ENCODE measurements around the gene CCDC13.

Gene CCDC13

GRCh38 chr3:42749753-42750231, 23.3 kb downstream of the CCDC13 start:
- in situ Hi-C loops (cut with HindIII; ENCODE audit: low sequenced_read_pairs): no loop called here
- TF ChIP-seq CTCF (IDR thresholded peaks at IDR 0.05; ENCODE audit: low read depth, low read length): peak; percentile 52
- H3K4me3 ChIP-seq (ENCODE audit: low read depth, low read length): no peak overlapping the region
- DNase-seq (ENCODE audit: low read depth, low spot score): no peak

- in situ Hi-C loops (cut with HindIII; ENCODE audit: low sequenced_read_pairs): no loop called here
- no peak overlapping the region for H3K4me3 ChIP-seq (ENCODE audit: low read depth, low read length)
- no peak for TF ChIP-seq CTCF (IDR thresholded peaks at IDR 0.05; ENCODE audit: low read depth, low read length)
- DNase-seq (ENCODE audit: low read depth, low spot score): no peak
Measured at GRCh38 chr3:42749025-42749752, 23.9 kb downstream of the CCDC13 start.

- in situ Hi-C loops (cut with HindIII; ENCODE audit: low sequenced_read_pairs): no loop called here
- no peak overlapping the region for H3K4me3 ChIP-seq (ENCODE audit: low read depth, low read length)
- DNase-seq (ENCODE audit: low read depth, low spot score): no peak
- TF ChIP-seq CTCF (IDR thresholded peaks at IDR 0.05; ENCODE audit: low read depth, low read length): no peak
Measured at GRCh38 chr3:42747581-42747980, 25.5 kb downstream of the CCDC13 start.

GRCh38 chr3:42746455-42747450, 26.3 kb downstream of the CCDC13 start:
- in situ Hi-C loops (cut with HindIII; ENCODE audit: low sequenced_read_pairs): no loop called here

GRCh38 chr3:42745776-42746454, 27.1 kb downstream of the CCDC13 start:
- no peak overlapping the region for H3K4me3 ChIP-seq (ENCODE audit: low read depth, low read length)
- no peak for TF ChIP-seq CTCF (IDR thresholded peaks at IDR 0.05; ENCODE audit: low read depth, low read length)
- in situ Hi-C loops (cut with HindIII; ENCODE audit: low sequenced_read_pairs): no loop called here
- DNase-seq (ENCODE audit: low read depth, low spot score): no peak

More at GRCh38 chr3:42746455-42747450, 26.3 kb downstream of the CCDC13 start:
- no peak for TF ChIP-seq CTCF (IDR thresholded peaks at IDR 0.05; ENCODE audit: low read depth, low read length)
- peak; percentile 26 for DNase-seq (ENCODE audit: low read depth, low spot score)
- no peak overlapping the region for H3K4me3 ChIP-seq (ENCODE audit: low read depth, low read length)

DNA sequence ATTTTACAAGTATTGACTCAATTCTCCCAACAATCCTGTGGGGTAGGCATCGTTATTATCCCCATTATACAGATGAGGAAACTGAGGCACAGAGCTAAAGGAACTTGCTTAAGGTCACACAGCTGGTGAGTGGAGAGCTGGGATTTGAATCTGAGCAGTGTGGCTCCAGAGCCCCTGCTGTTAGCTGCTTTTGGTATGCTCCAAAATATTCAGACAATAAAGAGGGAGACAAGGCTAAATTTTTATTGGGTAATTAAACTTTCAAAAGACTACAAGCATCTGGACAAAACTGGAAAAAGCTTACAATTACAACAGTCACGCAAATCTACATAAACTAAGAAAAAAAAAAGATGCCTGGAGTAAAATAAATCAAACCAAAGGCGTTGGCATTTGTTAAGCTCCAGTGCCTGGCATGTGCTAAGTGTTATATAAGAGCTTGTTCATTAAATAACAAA, 27.7 kb downstream of the CCDC13 start:
- in situ Hi-C loops (cut with HindIII; ENCODE audit: low sequenced_read_pairs): no loop called here
- no peak for TF ChIP-seq CTCF (IDR thresholded peaks at IDR 0.05; ENCODE audit: low read depth, low read length)
- H3K4me3 ChIP-seq (ENCODE audit: low read depth, low read length): no peak overlapping the region
- DNase-seq (ENCODE audit: low read depth, low spot score): no peak

Measured in astrocyte of the spinal cord (primary cell).